ELR (cell line): ENCODE results near the gene HSD17B12.

ENCODE experiments used
- DNase-seq: peaks from one replicate; pipeline ENCODE4 v3.0.0-alpha.2; 2015; ENCODE audit warnings: low read depth

The HSD17B12 gene

GRCh38 chr11:43688394-43688793 lies 7.9 kb downstream of the HSD17B12 start:
- DNase-seq, result no peak

DNA sequence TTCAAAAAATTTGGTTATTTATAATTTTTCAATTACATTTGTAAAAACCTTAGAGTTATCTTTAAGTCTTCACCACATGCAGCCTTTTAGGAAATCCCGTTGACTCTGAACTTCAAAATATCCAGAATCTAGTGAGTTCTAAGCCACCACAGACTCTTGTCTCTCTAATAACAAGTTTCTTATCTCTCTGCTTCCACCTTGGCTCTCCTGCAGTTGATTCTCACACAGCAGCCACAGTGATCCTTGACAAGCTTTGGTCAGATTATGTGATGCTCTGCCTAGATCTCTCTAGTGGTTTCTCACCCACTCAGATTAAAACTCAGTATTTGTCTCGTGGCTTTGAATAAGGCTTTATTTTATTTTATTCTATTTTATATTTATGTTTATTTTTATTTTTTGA lies 8.6 kb downstream of the HSD17B12 start:
- DNase-seq, result no peak

DNA sequence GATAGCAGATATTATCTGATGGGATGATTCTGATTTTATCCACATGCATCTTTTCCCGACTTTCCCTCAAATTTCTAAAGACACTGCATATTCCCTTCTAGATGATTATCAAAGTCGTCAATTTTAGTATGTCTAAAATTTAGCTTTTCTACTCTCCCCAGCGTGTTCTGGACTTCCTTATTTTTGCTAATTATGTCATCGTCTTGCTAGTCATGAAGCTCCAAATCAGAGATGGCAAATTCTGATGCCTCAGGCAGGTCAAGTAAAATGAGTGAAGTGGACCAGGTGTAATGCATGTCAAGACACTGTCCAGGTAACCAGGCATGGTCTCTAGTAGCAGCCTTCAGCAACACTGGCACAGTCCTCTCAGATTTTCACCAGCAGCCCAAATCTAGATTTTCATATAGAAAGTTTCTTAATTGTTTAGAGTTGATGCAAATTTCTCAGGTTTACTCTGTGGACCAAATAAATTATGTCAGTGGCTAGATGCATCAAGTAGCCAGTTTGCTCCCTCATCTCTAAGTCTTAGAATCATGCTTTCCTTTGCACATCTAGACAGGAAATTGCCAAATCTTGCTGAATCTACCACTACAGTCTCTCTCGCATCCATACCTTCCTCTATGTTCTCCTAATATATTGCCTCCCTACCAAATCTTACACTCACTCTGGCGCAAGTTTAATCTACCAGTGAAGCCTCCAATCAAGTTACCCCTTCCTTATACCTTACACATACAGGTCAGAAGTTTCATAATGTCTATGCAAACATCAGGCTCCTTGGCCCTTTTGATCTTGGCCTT lies 10.6 kb downstream of the HSD17B12 start:
- DNase-seq, result no peak

DNA sequence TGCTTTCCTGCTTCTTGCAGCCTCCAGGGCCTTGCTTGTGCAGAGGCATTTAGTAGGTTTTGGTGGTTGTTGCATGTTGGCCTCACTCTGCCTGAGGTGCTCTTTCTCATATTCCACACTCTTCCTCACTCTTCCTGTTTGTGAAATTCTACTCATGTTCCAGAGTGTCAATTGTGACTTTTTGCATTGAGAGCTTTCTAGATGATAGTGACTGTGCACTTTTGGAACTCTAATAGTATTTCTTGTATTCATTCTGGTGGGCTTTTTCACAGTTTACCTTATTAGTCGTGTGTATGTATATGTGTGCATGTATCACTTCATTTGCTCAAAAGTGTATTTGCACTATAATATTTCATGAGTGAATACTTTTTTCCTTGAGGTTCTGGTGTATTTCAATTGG lies 11.3 kb downstream of the HSD17B12 start:
- DNase-seq, result no peak

GRCh38 chr11:43693069-43693468 lies 12.5 kb downstream of the HSD17B12 start:
- DNase-seq, result no peak

GRCh38 chr11:43693731-43694130 lies 13.2 kb downstream of the HSD17B12 start:
- DNase-seq, result no peak

- no peak for DNase-seq
These were observed 13.9 kb downstream of the HSD17B12 start for GRCh38 chr11:43694477-43694876.

DNA sequence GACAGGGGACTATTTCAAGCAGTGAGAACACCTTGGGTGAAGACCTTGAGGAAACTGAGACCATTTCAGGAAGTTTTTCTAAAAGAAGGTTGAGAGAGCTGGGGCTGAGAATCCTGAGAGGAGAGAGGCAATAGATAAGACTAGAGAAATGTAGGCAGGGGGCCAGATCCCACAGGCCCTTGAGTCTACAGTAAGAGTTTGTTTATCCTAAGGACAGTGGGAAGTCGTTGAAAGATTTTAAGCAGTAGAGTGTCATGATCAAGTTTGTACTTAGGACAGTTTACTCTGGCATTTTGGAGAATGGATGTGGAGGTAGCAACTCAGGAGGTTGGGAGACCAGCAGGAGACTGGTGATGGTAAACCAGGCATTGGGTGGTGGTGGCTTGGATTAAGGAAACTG lies 17.1 kb downstream of the HSD17B12 start:
- DNase-seq, result no peak

- no peak for DNase-seq
These were observed 19.3 kb downstream of the HSD17B12 start for GRCh38 chr11:43699870-43700269.

- no peak for DNase-seq
These were observed 26.1 kb downstream of the HSD17B12 start for GRCh38 chr11:43706631-43707030.

GRCh38 chr11:43708776-43709175 lies 28.2 kb downstream of the HSD17B12 start:
- no peak for DNase-seq

- no peak for DNase-seq
These were observed 29.2 kb downstream of the HSD17B12 start for GRCh38 chr11:43709689-43710088.

GRCh38 chr11:43712676-43713075 lies 32.1 kb downstream of the HSD17B12 start:
- DNase-seq, result peak; percentile 73

DNA sequence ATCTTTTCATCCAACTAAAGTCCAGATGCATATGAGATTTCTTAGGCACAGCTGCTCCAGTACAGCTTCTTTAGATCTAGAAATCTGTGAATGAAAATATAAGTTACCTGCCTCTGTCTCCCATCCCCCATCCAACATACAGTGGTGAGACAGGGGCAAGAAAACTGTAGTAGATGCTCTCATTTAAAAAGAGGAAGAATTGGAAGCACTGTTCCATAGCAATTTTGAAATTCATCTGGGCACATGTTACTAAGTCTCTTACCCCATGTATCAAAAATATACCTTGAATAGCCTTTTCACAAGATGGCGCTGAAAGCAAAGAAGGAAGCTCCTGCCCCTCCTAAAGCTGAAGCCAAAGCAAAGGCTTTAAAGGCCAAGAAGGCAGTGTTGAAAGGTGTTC lies 37.8 kb downstream of the HSD17B12 start:
- no peak for DNase-seq

GRCh38 chr11:43723617-43724016 lies 43.1 kb downstream of the HSD17B12 start:
- no peak for DNase-seq

- no peak for DNase-seq
These were observed 51.7 kb downstream of the HSD17B12 start for GRCh38 chr11:43732225-43732624.

- no peak for DNase-seq
These were observed 53.7 kb downstream of the HSD17B12 start for GRCh38 chr11:43734256-43734655.

GRCh38 chr11:43735115-43735514 lies 54.6 kb downstream of the HSD17B12 start:
- no peak for DNase-seq

GRCh38 chr11:43735961-43736360 lies 55.4 kb downstream of the HSD17B12 start:
- DNase-seq, result peak; percentile 47

DNA sequence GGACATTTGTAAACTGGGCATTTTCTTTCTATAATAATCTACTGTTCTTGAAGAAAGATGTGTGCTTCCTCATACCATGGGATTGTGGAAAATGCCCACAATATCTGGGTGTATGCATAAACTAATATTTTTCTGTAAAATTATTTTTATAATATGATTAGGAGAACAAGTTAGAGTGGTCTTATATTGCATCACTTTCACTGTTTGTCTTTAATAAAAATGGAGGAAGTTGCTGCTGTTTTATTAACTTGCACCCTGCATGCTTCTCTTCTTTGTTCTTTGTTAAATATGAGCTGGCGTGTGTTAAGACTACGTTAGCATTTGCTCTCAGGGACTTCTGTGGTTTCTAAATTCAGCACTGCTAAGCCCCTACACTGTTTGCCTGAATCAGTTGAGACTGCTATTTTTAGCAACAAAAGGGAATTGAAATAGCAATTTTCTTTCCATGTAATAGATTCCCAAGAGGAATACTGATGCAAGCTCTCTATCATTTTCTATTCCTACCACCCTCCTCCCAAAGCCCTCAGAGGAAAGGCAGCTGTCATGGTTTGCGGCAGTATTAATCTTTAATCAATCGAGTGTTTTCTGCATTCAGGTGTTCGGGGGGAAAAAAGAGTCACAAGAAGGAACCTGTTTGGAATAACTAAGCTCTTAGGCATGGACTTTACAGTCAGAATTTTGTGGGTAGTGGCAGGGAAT lies 56.1 kb downstream of the HSD17B12 start:
- peak; percentile 2 for DNase-seq

- DNase-seq, result no peak
These were observed 56.7 kb downstream of the HSD17B12 start for GRCh38 chr11:43737201-43737590.

DNA sequence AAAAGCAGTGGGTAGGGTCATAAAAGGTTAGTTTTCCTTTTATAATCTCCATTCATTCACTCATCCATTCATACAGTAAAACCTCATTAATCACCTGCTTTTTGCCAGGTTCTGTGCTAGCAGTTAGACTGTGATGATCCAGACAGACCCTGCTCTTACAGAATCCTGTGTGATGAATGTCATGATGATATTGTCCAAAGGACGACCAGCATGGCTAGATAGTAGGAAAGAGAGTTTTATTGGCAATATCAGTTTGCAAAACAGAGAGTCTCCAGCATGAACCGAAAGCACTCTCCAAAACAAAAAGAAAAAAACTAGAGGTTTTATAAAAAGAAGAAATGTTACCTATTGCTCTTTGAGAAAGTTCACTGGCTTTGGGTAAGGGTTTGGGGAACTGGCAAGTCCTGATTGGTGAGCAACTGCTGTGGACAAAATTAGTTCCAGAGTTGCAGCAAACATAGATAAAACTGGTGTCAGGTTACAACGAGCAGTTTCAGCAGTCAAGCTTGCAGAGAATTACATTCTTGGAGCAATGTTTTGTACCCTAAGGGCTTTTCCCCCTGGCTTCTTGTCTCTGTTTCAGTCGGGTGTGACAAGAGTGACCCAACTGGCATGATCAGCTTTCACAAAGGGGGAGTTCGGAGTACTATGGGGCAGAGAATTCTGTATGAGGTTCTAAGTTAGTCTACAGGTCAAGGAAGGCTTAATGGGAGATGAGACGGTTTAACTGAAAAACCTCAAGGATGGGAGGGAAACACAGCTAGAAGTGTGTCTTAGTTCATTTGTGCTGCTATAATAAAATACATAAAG lies 58.3 kb downstream of the HSD17B12 start:
- peak; percentile 61 for DNase-seq

- DNase-seq, result no peak
These were observed 66.1 kb downstream of the HSD17B12 start for GRCh38 chr11:43746670-43747069.
